ENCODE data around the gene RFNG. TPM values are rescaled to one million over a fixed set of nuclear protein-coding genes. Genes with fewer than 3 reads are reported as not detected.

Gene RFNG
- total RNA-seq, 1 donor from 2014 or later = 26.3 TPM

DNA sequence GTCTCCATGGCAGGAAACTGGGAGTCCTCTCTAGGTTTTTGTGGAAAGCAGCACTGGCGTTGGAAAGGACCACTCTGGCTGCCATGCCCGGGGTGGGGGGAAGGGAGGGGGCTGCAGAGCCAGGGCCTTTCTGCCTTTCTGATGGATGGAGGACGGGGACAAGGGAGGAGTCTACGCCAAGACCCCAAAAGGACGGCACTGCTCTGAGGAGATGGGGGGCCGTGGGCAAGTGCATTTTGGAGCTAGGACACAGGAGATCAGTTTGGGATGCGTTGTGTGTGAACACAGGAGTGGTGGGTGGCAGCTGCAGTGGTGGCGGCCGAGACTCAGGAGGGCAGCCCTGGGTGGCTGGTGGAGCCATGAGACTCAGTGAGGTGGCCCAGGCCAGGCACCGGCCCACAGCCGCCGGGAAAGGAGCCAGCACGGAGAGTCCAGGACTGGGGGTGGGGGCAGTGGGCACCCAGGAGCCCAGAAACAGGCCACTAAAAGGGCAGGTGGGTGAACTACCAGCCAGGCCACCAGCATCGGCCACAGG, 31.0 kb downstream of the RFNG start:
- TF ChIP-seq, protein P1, sequence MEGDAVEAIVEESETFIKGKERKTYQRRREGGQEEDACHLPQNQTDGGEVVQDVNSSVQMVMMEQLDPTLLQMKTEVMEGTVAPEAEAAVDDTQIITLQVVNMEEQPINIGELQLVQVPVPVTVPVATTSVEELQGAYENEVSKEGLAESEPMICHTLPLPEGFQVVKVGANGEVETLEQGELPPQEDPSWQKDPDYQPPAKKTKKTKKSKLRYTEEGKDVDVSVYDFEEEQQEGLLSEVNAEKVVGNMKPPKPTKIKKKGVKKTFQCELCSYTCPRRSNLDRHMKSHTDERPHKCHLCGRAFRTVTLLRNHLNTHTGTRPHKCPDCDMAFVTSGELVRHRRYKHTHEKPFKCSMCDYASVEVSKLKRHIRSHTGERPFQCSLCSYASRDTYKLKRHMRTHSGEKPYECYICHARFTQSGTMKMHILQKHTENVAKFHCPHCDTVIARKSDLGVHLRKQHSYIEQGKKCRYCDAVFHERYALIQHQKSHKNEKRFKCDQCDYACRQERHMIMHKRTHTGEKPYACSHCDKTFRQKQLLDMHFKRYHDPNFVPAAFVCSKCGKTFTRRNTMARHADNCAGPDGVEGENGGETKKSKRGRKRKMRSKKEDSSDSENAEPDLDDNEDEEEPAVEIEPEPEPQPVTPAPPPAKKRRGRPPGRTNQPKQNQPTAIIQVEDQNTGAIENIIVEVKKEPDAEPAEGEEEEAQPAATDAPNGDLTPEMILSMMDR (IDR thresholded peaks at IDR 0.05; ENCODE audit: insufficient read depth, low read length, severe bottlenecking) = no peak
- no peak for FAIRE-seq
- H3K36me3 ChIP-seq (ENCODE audit: control insufficient read depth, insufficient read depth, low read length) = no peaks in the 10 kb centered on the region
- H3K27me3 ChIP-seq (ENCODE audit: control insufficient read depth, insufficient read depth, low read length) = no peaks in the 10 kb centered on the region
- H3K4me3 ChIP-seq (ENCODE audit: low read depth, low read length) = no peak overlapping the region
- DNase-seq (ENCODE audit: low read depth) = no peak

DNA sequence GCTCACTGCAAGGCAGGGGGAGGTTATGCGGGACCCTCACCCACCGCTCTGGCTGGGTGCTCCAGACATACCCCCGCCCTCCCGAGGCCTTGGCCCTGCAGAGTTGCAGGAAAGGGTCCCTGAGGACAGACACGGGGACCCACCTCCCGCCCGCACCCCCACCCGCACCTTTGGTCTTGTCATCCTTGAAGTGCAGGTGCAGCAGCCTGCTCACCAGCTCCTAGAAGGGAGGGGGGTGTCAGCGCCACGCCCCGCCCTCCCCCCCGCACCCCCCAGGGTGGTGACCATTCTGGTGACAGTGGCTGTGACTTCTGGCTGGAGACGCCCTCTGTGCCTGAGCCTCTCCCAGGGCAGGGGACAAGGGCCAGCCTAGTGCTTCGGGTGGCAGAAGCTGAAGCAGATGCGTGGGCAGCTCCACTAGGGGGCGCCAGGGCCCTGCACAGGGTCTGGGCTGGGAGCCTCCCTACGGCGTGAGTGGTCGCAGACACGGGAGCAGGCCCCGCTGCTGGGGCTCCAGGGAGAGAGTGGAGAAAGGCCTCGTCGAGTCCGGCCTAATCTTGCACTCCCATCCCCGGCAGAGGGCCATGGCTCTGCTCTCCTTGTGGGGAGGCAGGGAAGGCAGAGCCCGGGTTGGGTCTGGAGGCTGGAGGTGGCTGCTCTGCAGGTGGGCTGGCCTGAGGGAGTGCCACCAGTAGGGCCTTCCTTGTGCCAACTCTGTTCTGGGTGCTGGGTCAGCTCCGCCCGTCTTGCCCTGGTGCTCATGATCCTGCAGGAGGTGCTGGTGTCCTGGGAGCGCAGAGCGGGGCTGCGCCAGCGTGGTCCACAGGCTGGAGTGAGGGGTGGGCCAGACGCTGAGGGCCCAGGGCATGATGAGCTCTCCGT, 31.7 kb downstream of the RFNG start:
- Histone ChIP-seq H3K27me3 (ENCODE audit: control insufficient read depth, insufficient read depth, low read length) (no peaks in the 10 kb centered on the region), H3K4me3 (ENCODE audit: low read depth, low read length) (no peak overlapping the region), H3K36me3 (ENCODE audit: control insufficient read depth, insufficient read depth, low read length) (no peaks in the 10 kb centered on the region)
- FAIRE-seq (no peak), DNase-seq (ENCODE audit: low read depth) (no peak)
- TF ChIP-seq, protein P1 (IDR thresholded peaks at IDR 0.05; ENCODE audit: insufficient read depth, low read length, severe bottlenecking) = peak; percentile 89

DNA sequence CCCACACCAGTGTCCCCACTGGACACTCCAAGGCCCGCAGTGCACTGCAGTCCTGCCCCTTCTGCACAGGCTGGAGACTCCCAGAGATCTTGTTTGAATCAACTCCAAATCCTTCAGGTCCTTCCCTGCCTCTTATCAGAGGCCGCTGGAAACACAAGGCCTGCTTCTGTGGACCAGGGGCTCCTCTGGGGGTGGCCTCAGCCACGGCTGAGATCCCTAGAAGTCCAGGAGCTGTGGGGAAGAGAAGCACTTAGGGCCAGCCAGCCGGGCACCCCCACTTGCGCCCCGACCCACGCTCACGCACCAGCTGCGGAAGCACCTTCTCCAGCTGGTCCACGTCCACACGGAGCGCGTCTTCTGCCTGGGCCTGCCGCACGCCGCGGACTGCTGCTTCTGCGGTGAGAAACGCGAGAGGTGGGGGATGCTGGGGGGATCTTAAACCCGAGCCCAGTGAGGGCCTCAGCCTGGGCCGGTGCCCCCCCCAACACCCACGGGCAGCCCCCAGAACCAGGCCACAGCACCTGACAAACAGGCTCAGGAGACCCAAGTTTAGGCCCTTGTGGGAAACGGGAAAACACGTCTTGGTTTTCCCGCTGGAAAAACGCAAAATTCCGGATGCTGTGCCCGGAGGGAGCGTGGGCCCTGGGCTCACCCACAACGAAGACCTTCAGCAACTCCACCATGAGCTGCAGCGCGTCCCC, 32.5 kb downstream of the RFNG start:
- no peak overlapping the region for H3K4me3 ChIP-seq (ENCODE audit: low read depth, low read length)
- TF ChIP-seq, protein P1 (IDR thresholded peaks at IDR 0.05; ENCODE audit: insufficient read depth, low read length, severe bottlenecking) = no peak
- FAIRE-seq (no peak), DNase-seq (ENCODE audit: low read depth) (no peak)
- no peaks in the 10 kb centered on the region for H3K36me3 ChIP-seq (ENCODE audit: control insufficient read depth, insufficient read depth, low read length)
- no peaks in the 10 kb centered on the region for H3K27me3 ChIP-seq (ENCODE audit: control insufficient read depth, insufficient read depth, low read length)

DNA sequence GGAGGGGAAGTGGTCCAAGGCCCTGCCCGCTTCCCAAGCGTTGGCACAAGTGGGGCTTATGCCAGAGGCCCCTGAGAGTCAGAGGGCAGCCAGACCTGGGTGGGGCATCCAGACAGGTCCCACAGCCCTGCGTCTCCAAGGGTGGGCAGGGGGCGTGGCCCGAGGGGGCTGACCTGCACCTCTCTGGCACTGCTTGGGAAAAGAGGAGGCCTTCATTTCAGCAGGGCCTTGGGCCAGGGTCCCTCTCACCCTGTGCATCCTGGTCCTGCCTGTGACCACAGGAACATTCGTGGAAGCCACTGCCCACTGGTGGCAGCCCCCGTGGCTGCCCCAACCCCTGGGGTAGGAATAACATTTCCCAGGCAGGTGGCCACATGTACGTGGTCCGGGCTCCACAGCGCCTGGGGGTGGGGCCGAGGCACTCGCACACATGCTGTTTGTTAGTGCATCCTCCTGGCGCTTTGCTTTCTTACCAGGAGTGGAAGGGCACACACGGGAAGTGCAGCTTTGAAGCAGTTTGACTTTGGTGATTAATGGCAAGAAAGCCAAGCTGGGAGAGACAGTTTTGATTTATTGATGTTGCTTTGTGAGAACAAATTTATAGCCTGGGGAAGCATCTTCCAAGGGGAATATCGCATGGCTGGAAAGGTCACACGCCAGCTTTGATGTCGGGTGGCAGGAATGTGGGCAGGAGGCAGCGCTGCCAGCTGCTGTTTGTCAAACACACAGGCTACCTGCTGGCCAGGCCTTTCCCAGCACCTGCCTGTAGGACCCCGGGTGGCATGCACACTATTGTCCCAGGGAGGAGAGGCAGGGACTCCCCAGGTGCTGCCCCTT, 33.2 kb downstream of the RFNG start:
- H3K27me3 ChIP-seq (ENCODE audit: control insufficient read depth, insufficient read depth, low read length) = no peaks in the 10 kb centered on the region
- DNase-seq (ENCODE audit: low read depth) (no peak), FAIRE-seq (no peak)
- TF ChIP-seq, protein P1 (IDR thresholded peaks at IDR 0.05; ENCODE audit: insufficient read depth, low read length, severe bottlenecking) = no peak
- H3K4me3 ChIP-seq (ENCODE audit: low read depth, low read length) = no peak overlapping the region
- H3K36me3 ChIP-seq (ENCODE audit: control insufficient read depth, insufficient read depth, low read length) = no peaks in the 10 kb centered on the region

DNA sequence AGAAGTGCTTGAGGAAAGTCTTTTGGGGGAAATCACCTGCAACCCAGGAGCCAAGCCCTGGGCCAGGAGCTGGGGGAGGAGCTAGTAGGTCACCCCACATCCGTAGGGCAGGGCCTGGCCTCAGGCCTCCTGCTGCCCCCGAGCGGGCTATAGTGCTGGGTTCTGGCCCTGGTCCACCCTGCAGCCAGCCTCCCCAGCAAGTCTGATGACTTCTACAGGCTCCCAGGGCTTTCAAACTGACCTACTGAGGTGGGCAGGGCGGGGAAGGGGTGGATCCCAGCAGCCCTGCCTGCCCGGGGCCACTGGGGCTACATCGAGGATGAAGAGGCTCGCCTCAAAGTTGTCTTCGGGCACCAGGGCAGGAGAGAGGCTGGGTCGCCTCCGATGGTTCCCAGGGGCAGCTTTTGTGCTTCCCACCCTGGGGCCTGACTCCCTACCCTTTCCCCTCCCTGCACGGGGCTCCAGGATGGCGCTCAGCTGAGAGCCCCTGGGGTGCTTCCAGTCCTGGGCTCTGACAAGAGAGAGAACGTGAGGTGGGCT, 33.9 kb downstream of the RFNG start:
- no peaks in the 10 kb centered on the region for H3K27me3 ChIP-seq (ENCODE audit: control insufficient read depth, insufficient read depth, low read length)
- FAIRE-seq = no peak
- H3K36me3 ChIP-seq (ENCODE audit: control insufficient read depth, insufficient read depth, low read length) = no peaks in the 10 kb centered on the region
- TF ChIP-seq, protein P1 (IDR thresholded peaks at IDR 0.05; ENCODE audit: insufficient read depth, low read length, severe bottlenecking) = no peak
- no peak overlapping the region for H3K4me3 ChIP-seq (ENCODE audit: low read depth, low read length)
- DNase-seq (ENCODE audit: low read depth) = no peak
